Measurements from ENCODE around the gene PLXNA4. TPM values are rescaled to one million over a fixed set of nuclear protein-coding genes. Genes with fewer than 3 reads are reported as not detected.

Gene PLXNA4
- polyA plus RNA-seq, 3 donors: 14.2 to 15.0 (median 14.6) TPM

DNA sequence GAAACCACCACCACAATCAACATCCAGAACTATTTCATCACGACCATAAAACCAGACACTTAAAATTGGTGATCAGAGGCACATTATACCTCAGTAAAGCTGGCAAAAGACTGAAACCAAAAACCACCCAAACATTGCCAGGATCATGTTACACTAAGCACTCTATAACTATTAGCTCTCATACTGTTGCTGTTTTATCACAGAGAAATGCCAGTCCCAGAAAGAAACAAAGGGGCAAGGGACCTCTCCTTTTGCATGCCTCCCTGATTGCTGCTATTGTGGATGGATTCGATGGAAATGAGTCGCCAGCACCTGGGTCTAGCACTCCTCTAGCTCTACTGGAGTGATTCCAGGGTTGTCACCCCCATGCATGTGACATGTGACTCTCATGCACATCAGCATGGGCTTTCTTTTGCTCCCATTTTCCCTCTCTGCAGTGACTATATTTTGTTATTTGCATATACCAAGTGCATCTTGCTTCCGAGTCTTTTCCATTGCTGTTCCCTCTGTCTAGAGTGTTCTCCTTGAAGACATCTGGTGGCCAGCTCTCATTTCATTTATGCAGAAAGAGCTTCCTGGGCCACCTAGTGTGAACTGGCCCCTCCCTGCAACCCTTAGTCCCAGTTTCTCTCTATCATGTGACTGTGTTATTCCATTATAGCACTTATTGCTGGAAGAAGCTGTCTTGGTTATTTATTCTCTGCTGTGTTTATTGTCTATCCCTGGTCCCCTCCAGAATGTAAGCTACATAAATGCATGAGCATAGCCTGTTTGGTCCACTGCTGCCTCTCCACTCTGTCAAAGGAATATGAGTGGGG lies 300.6 kb downstream of the PLXNA4 start:
- DNase-seq: no peak

DNA sequence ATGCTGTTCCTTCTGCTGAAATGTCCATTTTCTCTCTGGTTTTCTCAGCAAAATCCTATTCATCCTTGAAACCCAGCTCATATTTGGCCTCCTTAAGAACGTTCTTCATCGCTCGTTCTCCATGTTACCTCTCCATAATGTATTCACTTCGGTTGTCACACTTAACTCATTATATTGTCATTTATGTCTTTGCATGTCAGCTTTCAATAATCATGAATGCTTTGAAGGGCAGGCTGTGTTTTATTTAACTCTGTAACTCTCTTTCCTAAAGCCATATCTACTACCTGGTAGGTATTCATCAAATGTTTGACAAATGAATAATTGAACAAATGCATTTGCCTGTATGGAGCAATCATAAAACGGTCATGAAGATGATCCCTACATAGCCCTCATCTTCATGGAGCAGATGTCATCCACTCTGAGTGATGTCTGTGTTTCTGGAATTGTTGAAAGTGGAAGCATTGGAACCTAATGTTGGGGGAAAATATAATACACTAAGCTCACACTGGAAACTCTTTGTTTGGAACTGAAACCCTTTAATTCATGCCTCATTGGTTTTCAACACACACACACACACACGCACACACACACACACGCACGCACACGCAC lies 303.4 kb downstream of the PLXNA4 start:
- DNase-seq: no peak

- peak; percentile 61 for DNase-seq
Observed at GRCh38 chr7:132270517-132270916, 305.8 kb downstream of the PLXNA4 start.

- no peak for DNase-seq
Observed at GRCh38 chr7:132269718-132270117, 306.6 kb downstream of the PLXNA4 start.

DNA sequence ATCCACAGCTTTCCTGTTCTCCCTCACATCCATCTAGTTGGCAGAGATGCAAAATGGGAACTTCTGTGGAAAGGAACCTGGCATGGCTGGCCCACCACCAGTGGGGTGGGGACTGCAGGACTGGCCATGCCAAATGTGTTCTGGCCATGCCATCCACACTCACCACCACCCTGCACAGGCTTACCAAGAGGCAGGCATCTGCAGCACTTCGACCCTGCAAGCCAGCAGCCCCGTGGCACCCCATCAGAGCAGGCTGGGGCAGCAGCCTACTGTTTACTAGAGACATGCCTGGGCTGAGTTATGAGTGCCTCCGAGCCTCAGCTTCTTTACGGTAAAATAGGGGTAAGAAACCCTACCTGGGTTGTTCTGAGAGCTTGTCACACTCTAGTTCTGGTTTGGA lies 313.1 kb downstream of the PLXNA4 start:
- no peak for DNase-seq

DNA sequence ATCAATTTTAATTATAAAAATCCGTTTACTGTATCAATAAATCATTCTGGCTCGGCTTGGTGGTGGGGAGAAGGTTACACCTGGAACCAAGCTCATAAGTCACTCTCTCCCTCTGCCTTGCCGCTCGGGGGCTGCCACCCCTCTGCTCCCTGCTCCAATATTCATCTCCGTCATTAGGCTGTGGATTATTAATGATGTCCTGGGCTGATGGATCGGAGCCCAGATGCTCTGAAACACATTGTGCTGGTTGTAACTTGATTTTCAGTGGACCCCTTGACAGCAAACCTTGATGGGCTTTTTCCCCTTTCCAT lies 314.2 kb downstream of the PLXNA4 start:
- no peak for DNase-seq

- DNase-seq: no peak
Observed at GRCh38 chr7:132261327-132262159, 314.7 kb downstream of the PLXNA4 start.

- no peak for DNase-seq
Observed at GRCh38 chr7:132258231-132258630, 318.0 kb downstream of the PLXNA4 start.

- no peak for DNase-seq
Observed at GRCh38 chr7:132257253-132257652, 319.0 kb downstream of the PLXNA4 start.

GRCh38 chr7:132256721-132257212 lies 319.5 kb downstream of the PLXNA4 start:
- DNase-seq: no peak

DNA sequence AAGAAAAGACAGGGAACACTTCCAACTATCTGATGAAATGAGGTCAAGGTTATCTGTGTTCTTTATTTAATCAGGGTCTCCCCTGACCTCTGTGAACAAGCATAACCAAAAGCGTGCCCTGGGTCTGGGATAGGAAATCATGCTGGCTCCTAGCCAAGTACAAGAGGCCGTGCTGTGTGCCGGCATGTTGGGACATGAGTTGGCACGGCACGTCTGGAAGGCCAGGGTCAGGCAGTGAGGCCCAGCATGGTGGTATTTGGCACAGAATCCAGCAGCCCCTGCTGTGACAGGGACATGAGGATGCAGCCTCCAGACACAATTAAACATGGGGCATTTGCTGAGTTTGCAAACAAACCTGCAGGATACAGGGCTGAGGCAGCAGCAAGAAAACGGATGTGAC lies 320.4 kb downstream of the PLXNA4 start:
- DNase-seq: no peak

- no peak for DNase-seq
Observed at GRCh38 chr7:132255115-132255797, 321.0 kb downstream of the PLXNA4 start.

DNA sequence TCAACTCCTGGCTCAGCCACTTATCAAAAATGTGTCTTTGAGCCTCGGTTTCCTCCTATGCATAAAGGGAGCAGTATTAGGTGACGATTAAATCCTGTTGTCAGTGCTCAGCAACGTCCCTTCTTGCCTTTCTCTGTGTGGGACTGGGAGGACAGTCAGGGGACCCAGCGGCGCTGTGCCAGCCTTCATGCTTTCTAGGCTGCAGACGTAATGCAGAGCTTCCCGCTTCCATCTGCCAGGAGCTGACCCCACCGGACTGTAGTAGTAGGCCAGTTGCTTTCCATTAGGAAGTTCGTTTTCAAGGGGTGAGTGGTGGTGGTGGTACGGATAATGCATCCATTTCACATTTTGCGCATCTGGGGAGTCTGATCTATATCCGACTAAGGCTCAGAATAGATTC lies 321.8 kb downstream of the PLXNA4 start:
- DNase-seq: no peak

DNA sequence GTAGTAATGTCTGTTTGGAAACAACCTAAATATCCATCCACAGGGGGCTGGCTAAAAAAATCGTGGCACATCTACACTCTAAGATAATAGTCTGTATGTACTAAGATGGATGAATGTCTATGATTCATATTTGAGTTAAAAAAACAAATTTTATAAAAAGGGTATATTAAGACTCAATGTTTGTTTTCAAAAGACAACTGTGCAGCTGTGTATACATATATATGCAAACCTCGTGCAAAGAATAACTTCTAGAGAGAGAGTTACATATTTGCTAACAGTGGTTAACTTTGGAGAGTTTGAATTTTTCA lies 323.5 kb downstream of the PLXNA4 start:
- no peak for DNase-seq

DNA sequence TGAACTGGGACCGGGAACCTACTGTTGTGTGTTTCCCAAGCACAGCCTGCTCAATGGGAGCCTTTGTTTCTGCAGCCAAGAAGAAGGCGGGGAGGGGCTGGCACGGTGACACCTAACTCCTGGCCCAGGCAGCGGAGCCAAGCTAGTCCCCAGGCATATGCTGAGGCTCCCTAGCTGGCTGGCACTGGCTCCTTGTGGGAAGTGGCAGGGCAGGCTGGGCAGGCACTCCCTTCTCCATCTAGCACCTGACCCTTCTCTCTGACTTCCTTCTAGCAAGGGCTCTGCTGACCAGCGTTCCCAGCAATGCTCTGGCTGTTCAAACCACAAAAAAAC lies 325.0 kb downstream of the PLXNA4 start:
- no peak for DNase-seq

GRCh38 chr7:132250480-132251326 lies 325.6 kb downstream of the PLXNA4 start:
- DNase-seq: no peak

DNA sequence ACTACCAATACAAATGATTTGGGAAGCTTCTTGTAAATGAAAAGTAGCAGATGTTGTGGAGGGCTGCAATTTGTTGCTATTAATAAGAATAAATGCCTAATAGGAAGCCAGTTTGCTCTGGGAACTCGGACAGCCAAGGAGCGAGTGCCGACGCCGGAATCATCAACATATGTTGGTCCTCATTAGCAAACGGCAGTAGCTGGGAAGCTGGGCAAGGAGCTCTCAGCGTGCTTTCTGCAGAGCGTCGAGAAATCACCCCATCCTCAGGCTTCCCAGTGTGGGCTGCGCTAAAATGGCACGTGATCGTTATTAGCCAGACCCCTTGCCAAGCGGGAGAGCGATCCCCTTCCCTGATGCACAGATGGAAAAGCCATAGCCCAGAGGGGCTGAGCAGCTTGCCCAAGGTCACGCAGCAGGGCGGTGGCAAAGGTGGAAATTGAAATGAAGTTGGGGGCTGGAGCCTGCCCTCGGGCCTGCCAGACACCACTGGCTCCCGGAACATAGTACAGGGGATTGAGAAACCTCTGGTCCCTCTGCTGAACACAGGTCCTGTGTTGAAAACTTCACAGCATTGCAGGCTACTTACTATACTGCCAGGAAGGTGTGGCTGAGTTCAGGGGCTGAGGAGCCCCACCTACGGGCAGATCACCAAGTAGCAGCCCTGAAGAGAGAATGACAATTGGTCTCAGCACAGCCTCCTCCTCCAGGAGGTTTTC lies 326.9 kb downstream of the PLXNA4 start:
- no peak for DNase-seq

- DNase-seq: no peak
Observed at GRCh38 chr7:132248841-132249240, 327.4 kb downstream of the PLXNA4 start.

DNA sequence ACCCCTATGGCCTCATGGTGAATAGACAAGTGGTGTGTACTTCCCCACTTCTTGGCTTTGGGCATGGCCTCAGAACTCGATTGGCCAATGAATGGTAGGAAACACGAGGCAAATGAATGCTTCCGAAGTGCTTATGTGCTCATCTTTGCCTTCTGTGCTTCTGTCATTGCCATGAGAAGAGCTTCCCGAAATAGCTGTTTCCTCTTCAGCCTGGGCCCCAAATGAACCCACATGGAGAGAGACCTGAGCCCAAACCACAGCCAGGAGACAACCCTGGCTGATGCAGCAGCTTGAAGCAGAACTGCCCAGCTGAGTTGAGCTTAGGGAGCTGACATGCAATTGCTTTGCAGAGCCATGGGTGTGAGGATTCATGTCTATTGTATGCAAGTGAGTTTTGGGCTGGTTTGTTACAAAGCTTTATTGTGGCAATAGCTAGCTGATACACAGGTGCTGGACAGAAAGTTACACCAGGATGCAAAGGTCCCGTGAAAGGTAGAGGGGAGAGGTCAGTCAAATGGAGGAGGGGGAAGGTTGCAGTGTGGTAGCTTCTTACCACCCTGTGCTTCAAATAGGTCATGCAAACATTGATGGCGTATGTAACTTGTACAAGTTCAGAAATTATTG lies 328.2 kb downstream of the PLXNA4 start:
- no peak for DNase-seq

- no peak for DNase-seq
Observed at GRCh38 chr7:132246591-132246990, 329.7 kb downstream of the PLXNA4 start.
